Subcutaneous adipose tissue (tissue), 4 donors: ENCODE measurements around the gene FIP1L1. TPM values are rescaled to one million over a fixed set of nuclear protein-coding genes. Genes with fewer than 3 reads are reported as not detected.

Source experiments
- CTCF ChIP-seq: fragments of 450-650 bp; IDR thresholded peaks from one replicate; pipeline ENCODE4 v1.5.1; 2016; ENCODE audit warnings: low read depth, mild to moderate bottlenecking, control low read depth, antibody characterized with exemption, moderate library complexity
- total RNA-seq, 4 donors: library from RNA; depleted of rRNA; stranded (reverse); fragments of >200 nt; gene quantifications; one replicate each; pipeline ENCODE4 v1.1.0, GENCODE V29; 2016

Gene FIP1L1
- total RNA-seq, 4 donors from 2014 or later: 35.8 to 46.0 (median 37.2) TPM

DNA sequence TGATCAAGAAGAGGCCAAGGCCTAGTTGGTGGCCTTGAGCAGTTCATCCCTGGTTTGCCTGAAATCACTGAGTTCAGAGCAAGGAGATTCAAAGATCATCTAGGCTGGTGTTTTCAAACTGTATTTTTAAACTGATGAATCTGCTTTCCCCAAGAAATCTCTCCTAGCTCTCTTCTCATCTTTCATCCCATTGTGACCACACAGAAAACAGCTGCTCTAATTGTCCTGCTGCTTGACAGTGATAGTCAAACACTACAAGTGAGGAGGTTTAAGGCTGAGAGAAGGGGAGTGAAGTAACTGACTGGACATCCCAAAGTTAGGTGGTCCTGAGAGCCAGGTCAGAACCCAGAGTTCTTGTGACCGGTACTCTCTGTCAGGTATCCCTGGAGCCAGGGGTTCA is 122.3 kb downstream of the FIP1L1 start:
- TF ChIP-seq CTCF: no peak

DNA sequence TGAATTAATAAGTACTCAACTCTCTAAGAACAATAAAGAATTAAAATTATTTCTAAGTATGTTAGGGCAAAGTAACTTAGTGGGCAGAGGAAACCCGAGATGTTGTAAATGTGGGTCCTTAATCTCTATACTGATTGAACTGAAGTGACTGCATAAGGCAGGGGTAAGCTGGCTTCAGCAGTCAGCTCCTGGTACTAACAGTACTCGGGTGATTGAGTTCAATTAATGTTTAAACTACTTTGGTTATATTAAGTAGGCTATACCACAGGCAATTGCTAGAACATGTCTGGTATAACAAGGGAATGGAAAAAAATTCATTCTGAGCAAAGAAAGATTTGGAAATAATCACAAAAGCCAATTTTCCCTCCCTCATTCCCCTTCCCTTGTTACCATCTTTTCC is 123.1 kb downstream of the FIP1L1 start:
- no peak for TF ChIP-seq CTCF

DNA sequence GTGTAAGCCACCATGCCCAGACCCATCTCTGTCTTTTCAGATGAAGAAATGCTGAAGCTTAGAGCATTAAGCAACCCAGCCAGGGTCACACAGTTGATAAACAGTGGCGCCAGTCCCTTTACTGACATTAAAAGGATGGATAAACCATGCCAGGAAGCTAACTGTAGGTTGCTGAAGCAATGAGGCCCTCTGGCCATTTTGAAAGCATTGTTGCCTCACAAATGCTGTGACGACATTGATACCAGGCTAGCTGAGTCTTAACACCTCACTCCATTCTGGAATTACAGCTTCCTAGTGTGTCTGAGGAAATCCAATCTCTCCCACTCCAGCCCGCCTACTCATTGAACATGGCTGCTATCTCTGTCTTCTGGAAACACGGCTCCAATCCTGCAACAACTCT is 124.1 kb downstream of the FIP1L1 start:
- TF ChIP-seq CTCF: no peak

- no peak for TF ChIP-seq CTCF
These were observed 124.7 kb downstream of the FIP1L1 start for GRCh38 chr4:53502094-53502493.

- TF ChIP-seq CTCF: no peak
These were observed 128.5 kb downstream of the FIP1L1 start for GRCh38 chr4:53505947-53506346.

- TF ChIP-seq CTCF: no peak
These were observed 129.6 kb downstream of the FIP1L1 start for GRCh38 chr4:53507058-53507457.

DNA sequence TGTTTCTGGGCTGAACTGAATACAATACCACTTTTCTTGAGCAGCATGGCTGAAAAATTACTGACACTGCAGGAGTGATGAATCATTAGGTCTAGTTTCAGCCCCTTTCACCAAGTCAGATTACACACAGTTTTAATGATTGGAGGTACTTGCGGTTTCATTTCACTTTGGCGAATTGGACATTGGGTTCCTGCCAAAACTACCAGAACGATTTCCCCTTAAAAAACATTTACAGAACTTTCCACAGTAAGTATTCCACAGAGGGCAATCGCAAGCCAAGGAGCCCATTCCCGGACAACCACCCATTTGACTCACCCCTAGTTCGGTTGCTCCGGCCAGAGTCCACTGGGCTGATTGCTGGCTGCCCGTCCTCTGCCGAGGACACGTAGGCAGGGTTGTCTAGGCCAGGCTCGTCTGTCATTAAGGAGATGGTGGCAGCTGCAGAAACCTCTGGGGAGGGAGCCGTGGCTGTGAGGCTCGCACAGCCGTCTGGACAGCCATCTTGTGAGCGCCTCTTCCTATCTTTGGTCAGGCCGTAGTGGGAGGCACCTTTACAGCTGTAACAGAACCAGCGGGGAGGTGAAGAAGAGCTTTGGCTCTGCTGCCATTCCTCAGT is 130.3 kb downstream of the FIP1L1 start:
- no peak for TF ChIP-seq CTCF
